HL-60 (cell line): ENCODE results near the gene RMND5B.
A peak's percentile ranks its signal among the peaks of the same experiment; 100 is the strongest.

ENCODE experiments used
- DNase-seq, 2 experiments: peaks; one replicate each; pipeline ENCODE4 v3.0.0-alpha.2; 2010 to 2020; ENCODE audit warnings: low read depth in 1 of 2, low spot score in 1 of 2
- H3K27ac ChIP-seq: fragments of 250-450 bp; sonication (Bioruptor Pico); replicated peaks from 2 replicates; pipeline ENCODE4 v1.5.1; 2020; ENCODE audit warnings: mild to moderate bottlenecking, moderate library complexity
- H3K27me3 ChIP-seq: fragments of 250-450 bp; sonication (Bioruptor Pico); 2 replicates; pipeline ENCODE4 v1.5.1; 2021; ENCODE audit warnings: mild to moderate bottlenecking, moderate library complexity; ENCODE audit not compliant: insufficient read depth, poor library complexity, severe bottlenecking
- H3K4me3 ChIP-seq: replicated peaks from 2 replicates; pipeline ENCODE4 v1.5.1; 2011; ENCODE audit warnings: mild to moderate bottlenecking, control low read depth, low read length; ENCODE audit not compliant: insufficient read depth
- CTCF ChIP-seq: IDR thresholded peaks from one replicate; pipeline ENCODE4 v1.5.1; 2011; ENCODE audit warnings: low read length, control low read depth, inconsistent platforms; ENCODE audit not compliant: insufficient read depth
- GABPA ChIP-seq: IDR thresholded peaks from 2 replicates; pipeline ENCODE4 v1.6.1; 2012; ENCODE audit warnings: low read depth
- POLR2AphosphoS5 ChIP-seq: IDR thresholded peaks from 2 replicates; pipeline ENCODE4 v1.6.1; 2012; ENCODE audit warnings: low read depth
- REST ChIP-seq: IDR thresholded peaks from 2 replicates; pipeline ENCODE4 v1.6.1; 2012; ENCODE audit warnings: low read depth; ENCODE audit not compliant: insufficient replicate concordance
- SPI1 ChIP-seq: IDR thresholded peaks from 2 replicates; pipeline ENCODE4 v1.6.1; 2012; ENCODE audit warnings: low read depth, mild to moderate bottlenecking, borderline replicate concordance

RMND5B gene

GRCh38 chr5:178112545-178112944 is 18.3 kb upstream of the RMND5B start:
- Histone ChIP-seq H3K27me3 (peaks cover 50% of the 10 kb centered on the region), H3K4me3 (no peak overlapping the region), H3K27ac (no peak overlapping the region)
- no peak for TF ChIP-seq SPI1
- TF ChIP-seq REST: no peak
- no peak for TF ChIP-seq CTCF
- no peak for TF ChIP-seq GABPA
- no peak for TF ChIP-seq POLR2AphosphoS5
- DNase-seq: no peak

GRCh38 chr5:178113141-178113787 is 17.6 kb upstream of the RMND5B start, which contains the start of gene N4BP3:
TSS of gene N4BP3 (plus strand) at chr5:178113532. CDS start at chr5:178119584, 6,052 bp downstream.
- TF ChIP-seq REST (no peak), GABPA (no peak), SPI1 (no peak), POLR2AphosphoS5 (no peak), CTCF (no peak)
- DNase-seq: peak in 1 of 2 experiments; percentile 27
- H3K4me3 ChIP-seq: 0 out of 2 replicates have a peak within 1 kb of the TSS, but pooled peaks have one; percentile 4
- H3K27ac ChIP-seq: no peak within 1 kb of the TSS
- H3K27me3 ChIP-seq: peaks cover 56% of the 10 kb centered on the region

- H3K27me3 ChIP-seq: peaks cover 56% of the 10 kb centered on the region
Measured at GRCh38 chr5:178113841-178114324, 16.9 kb upstream of the RMND5B start.

More at GRCh38 chr5:178113841-178114324, 16.9 kb upstream of the RMND5B start:
- DNase-seq: no peak
- Histone ChIP-seq H3K27ac (no peak overlapping the region), H3K4me3 (0 out of 2 replicates have a peak overlapping the region, but pooled peaks have one; percentile 4)
- TF ChIP-seq SPI1: no peak
- no peak for TF ChIP-seq POLR2AphosphoS5
- TF ChIP-seq REST: no peak
- TF ChIP-seq CTCF: no peak
- TF ChIP-seq GABPA: no peak
